ENCODE measurements around the gene MTMR3. TPM values are rescaled to one million over a fixed set of nuclear protein-coding genes. Genes with fewer than 3 reads are reported as not detected.

Gene MTMR3
- total and polyA plus RNA-seq, 4 donors: 5.3 to 65.3 (median 37.2) TPM

DNA sequence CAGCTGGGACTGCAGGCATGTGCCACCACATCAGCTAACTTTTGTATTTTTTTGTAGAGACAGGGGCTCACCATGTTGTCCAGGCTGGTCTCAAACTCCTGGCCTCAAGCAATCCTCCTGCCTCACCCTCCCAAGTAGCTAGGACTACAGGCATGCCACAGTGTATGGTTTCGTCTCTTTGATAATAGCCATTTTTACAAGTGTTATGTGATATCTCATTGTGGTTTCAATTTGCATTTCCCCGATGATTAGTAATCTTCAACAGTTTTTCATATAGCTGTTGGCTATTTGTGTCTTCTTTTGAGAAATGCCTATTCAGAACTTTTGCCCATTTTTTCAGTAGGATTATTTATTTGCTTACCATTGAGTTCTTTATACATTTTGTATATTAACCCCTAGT, 9.0 kb upstream of the MTMR3 start:
- H3K9me3 ChIP-seq (ENCODE audit: control insufficient read depth, low read length): no peaks in the 10 kb centered on the region
- H3K27ac ChIP-seq (ENCODE audit: low read depth in 1 of 2, low read length in 2 of 2): no peak overlapping the region
- H3K4me1 ChIP-seq (ENCODE audit: control insufficient read depth in 1 of 2, insufficient read depth in 2 of 2, low read length in 2 of 2): no peaks in the 10 kb centered on the region
- intact Hi-C loops (cut with DNase I): loop anchor here in 1 of 2 donors (10.0 kb wide), 1 partner anchor 131 kb away; no protein-coding TSS in a partner anchor
- WGBS, 2 donors: 82 to 96% methylated on average over 2 of the region's 2 CpGs
- no peak overlapping the region for H3K4me3 ChIP-seq (ENCODE audit: low read length in 2 of 2)
- H3K27me3 ChIP-seq (ENCODE audit: control insufficient read depth in 1 of 2, insufficient read depth in 2 of 2, low read length in 1 of 2): no peaks in the 10 kb centered on the region
- DNase-seq (no peak), ATAC-seq (ENCODE audit: low FRiP score) (no peak)
- H3K36me3 ChIP-seq (ENCODE audit: control insufficient read depth in 1 of 2, insufficient read depth in 2 of 2, low read length in 1 of 2): no peaks in the 10 kb centered on the region

DNA sequence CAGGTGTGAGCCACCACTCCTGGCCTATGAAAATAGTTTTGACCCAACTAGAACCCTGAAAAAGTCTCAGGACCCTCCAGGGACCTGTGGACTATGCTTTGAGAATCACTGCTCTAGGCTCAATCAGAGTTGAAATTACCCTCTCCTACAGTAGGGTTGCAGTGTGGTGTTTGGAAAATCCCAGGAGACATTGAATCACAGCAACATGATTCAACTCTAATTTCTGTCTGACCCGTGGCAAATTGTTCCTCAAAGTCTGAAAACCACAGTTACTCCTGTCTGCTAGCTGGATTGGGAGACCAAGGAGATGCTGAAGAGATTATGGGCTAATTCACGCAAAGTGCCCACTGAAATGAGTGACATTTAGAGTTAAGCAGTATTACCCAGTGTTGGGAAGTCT, 5.4 kb upstream of the MTMR3 start:
- no peaks in the 10 kb centered on the region for H3K36me3 ChIP-seq (ENCODE audit: control insufficient read depth in 1 of 2, insufficient read depth in 2 of 2, low read length in 1 of 2)
- H3K27me3 ChIP-seq (ENCODE audit: control insufficient read depth in 1 of 2, insufficient read depth in 2 of 2, low read length in 1 of 2): no peaks in the 10 kb centered on the region
- no peaks in the 10 kb centered on the region for H3K4me1 ChIP-seq (ENCODE audit: control insufficient read depth in 1 of 2, insufficient read depth in 2 of 2, low read length in 2 of 2)
- intact Hi-C loops (cut with DNase I): loop anchor here in 1 of 2 donors (10.0 kb wide), 1 partner anchor 127 kb away; no protein-coding TSS in a partner anchor
- H3K4me3 ChIP-seq (ENCODE audit: low read length in 2 of 2): no peak overlapping the region
- H3K27ac ChIP-seq (ENCODE audit: low read depth in 1 of 2, low read length in 2 of 2): no peak overlapping the region
- 52 to 54% methylated on average over 2 of the region's 2 CpGs for WGBS, 2 donors
- ATAC-seq (ENCODE audit: low FRiP score) (no peak), DNase-seq (no peak)
- no peaks in the 10 kb centered on the region for H3K9me3 ChIP-seq (ENCODE audit: control insufficient read depth, low read length)

DNA sequence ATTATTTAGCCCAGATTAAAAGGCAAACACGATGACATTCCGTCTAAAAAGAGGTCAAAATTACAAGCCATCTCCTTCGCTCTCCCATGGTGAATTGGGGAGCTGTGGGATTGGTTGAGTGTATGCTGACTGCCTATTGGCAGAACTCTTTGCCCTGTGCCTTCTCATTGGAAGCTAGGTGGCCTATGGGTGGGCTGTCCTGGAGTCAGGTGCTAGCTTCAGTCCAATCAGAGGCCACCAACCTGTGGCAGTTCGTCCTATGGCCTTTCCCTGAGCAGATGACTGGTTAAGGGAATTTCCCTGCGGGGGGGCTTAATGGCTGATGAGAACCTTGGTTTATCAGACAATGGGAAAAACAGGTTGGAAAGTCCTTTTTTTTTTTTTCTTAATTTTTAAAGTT, 3.2 kb upstream of the MTMR3 start:
- Histone ChIP-seq H3K27me3 (ENCODE audit: control insufficient read depth in 1 of 2, insufficient read depth in 2 of 2, low read length in 1 of 2) (no peaks in the 10 kb centered on the region), H3K27ac (ENCODE audit: low read depth in 1 of 2, low read length in 2 of 2) (no peak overlapping the region), H3K36me3 (ENCODE audit: control insufficient read depth in 1 of 2, insufficient read depth in 2 of 2, low read length in 1 of 2) (no peaks in the 10 kb centered on the region), H3K4me3 (ENCODE audit: low read length in 2 of 2) (no peak overlapping the region), H3K4me1 (ENCODE audit: control insufficient read depth in 1 of 2, insufficient read depth in 2 of 2, low read length in 2 of 2) (no peaks in the 10 kb centered on the region), H3K9me3 (ENCODE audit: control insufficient read depth, low read length) (no peaks in the 10 kb centered on the region)
- DNase-seq: no peak
- 93 to 96% methylated on average over 5 of the region's 5 CpGs for WGBS, 2 donors
- intact Hi-C loops (cut with DNase I): loop anchor here in 1 of 2 donors (10.0 kb wide), 2 partner anchors 95 to 125 kb away; no protein-coding TSS in a partner anchor
- no peak for ATAC-seq (ENCODE audit: low FRiP score)

DNA sequence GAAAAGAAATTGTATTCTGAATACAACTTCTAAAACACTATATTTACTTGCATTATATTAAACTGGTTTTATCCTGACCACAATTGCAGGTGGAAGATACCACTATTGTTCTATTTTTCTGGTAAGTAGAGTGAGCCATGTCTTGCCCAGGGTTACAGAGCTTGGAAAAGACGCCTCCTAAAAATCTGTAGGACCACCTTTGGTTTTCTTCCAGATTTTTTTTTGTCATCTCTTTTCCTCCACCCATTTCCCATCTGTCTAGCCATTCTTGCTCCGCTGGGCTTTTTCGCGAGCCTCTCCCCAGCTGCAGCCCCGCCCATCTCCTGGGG, 294 bp upstream of the MTMR3 start:
- ATAC-seq (ENCODE audit: low FRiP score) (no peak), DNase-seq (no peak)
- WGBS, 2 donors: 1% methylated on average over 5 of the region's 5 CpGs
- Histone ChIP-seq H3K27me3 (ENCODE audit: control insufficient read depth in 1 of 2, insufficient read depth in 2 of 2, low read length in 1 of 2) (no peaks in the 10 kb centered on the region), H3K4me1 (ENCODE audit: control insufficient read depth in 1 of 2, insufficient read depth in 2 of 2, low read length in 2 of 2) (no peaks in the 10 kb centered on the region), H3K4me3 (ENCODE audit: low read length in 2 of 2) (no peak overlapping the region), H3K36me3 (ENCODE audit: control insufficient read depth in 1 of 2, insufficient read depth in 2 of 2, low read length in 1 of 2) (no peaks in the 10 kb centered on the region), H3K9me3 (ENCODE audit: control insufficient read depth, low read length) (no peaks in the 10 kb centered on the region), H3K27ac (ENCODE audit: low read depth in 1 of 2, low read length in 2 of 2) (no peak overlapping the region)
- intact Hi-C loops (cut with DNase I): loop anchor here in 1 of 2 donors (10.0 kb wide), 1 partner anchor 92 kb away; no protein-coding TSS in a partner anchor

DNA sequence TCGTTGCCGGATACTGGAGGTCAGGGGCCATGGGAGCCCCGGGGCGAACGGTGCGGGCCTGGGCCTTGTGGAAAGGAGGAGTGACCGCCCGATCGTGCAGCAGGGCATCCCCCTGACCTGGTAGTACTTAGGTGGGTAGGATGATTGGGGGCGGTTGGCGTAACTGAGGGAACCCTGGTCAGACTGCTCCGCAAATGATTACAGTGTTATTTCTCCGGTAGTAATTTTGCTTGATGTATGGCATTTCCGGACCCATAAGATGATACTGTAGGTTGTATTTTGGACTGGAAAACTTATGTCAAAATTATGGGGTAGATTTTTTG, 762 bp downstream of the MTMR3 start:
- ATAC-seq (ENCODE audit: low FRiP score): peak; percentile 4
- Histone ChIP-seq H3K9me3 (ENCODE audit: control insufficient read depth, low read length) (no peaks in the 10 kb centered on the region), H3K27me3 (ENCODE audit: control insufficient read depth in 1 of 2, insufficient read depth in 2 of 2, low read length in 1 of 2) (no peaks in the 10 kb centered on the region), H3K36me3 (ENCODE audit: control insufficient read depth in 1 of 2, insufficient read depth in 2 of 2, low read length in 1 of 2) (no peaks in the 10 kb centered on the region), H3K4me1 (ENCODE audit: control insufficient read depth in 1 of 2, insufficient read depth in 2 of 2, low read length in 2 of 2) (no peaks in the 10 kb centered on the region), H3K27ac (ENCODE audit: low read depth in 1 of 2, low read length in 2 of 2) (peak overlapping the region in 1 of 2 donors; percentile 31), H3K4me3 (ENCODE audit: low read length in 2 of 2) (peak overlapping the region; percentile 93 to 94)
- intact Hi-C loops (cut with DNase I): loop anchor here in 1 of 2 donors (10.0 kb wide), 1 partner anchor 91 kb away; no protein-coding TSS in a partner anchor
- 1% methylated on average over 13 to 14 of the region's 14 CpGs for WGBS, 2 donors
- no peak for DNase-seq

DNA sequence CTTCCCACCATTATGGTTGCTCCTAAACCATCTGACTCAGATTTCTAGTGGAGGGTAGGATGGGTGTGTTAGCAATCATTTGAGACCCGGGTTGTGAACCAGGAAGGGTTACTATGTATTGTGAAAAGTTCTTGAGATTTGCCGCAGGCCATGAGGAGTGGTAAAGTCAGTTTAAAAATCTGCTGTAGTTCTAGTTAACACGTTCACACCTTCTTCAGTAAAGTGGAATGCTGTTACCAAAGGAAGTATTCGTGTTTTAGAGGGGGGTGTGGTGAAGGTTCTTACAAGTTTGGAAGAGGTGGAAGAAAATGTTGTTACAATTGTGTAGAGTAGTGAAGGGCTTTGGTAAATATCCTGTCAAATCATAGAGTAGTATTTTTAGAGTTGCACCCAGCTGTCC, 2.6 kb downstream of the MTMR3 start:
- ATAC-seq (ENCODE audit: low FRiP score) (no peak), DNase-seq (no peak)
- Histone ChIP-seq H3K9me3 (ENCODE audit: control insufficient read depth, low read length) (no peaks in the 10 kb centered on the region), H3K4me1 (ENCODE audit: control insufficient read depth in 1 of 2, insufficient read depth in 2 of 2, low read length in 2 of 2) (peaks cover 0 to under 1% of the 10 kb centered on the region in 2 donors), H3K4me3 (ENCODE audit: low read length in 2 of 2) (no peak overlapping the region), H3K27ac (ENCODE audit: low read depth in 1 of 2, low read length in 2 of 2) (no peak overlapping the region), H3K36me3 (ENCODE audit: control insufficient read depth in 1 of 2, insufficient read depth in 2 of 2, low read length in 1 of 2) (no peaks in the 10 kb centered on the region), H3K27me3 (ENCODE audit: control insufficient read depth in 1 of 2, insufficient read depth in 2 of 2, low read length in 1 of 2) (no peaks in the 10 kb centered on the region)
- WGBS, 2 donors: 61 to 62% methylated on average over 4 of the region's 4 CpGs
- intact Hi-C loops (cut with DNase I): loop anchor here in 1 of 2 donors (10.0 kb wide), 1 partner anchor 89 kb away; no protein-coding TSS in a partner anchor

DNA sequence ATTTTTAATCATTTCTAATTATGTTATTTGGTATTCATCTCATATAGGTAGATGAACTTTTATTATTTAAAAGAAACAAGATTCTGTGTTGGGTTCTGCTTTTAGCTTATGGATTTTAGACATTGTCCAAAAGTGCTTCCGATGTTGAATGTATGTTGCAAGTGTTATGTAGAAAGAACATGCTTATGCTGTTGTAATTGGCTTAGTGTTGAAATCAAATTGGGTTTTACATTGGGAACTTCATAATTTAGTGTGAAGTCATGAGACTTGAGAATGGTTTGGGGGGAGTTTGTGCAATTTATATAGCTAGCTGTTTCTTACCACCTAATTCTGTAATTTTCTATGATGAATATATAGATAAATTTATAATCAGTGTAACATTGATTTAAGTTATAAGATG, 3.6 kb downstream of the MTMR3 start:
- H3K27me3 ChIP-seq (ENCODE audit: control insufficient read depth in 1 of 2, insufficient read depth in 2 of 2, low read length in 1 of 2): no peaks in the 10 kb centered on the region
- no peak overlapping the region for H3K27ac ChIP-seq (ENCODE audit: low read depth in 1 of 2, low read length in 2 of 2)
- H3K9me3 ChIP-seq (ENCODE audit: control insufficient read depth, low read length): no peaks in the 10 kb centered on the region
- WGBS, 2 donors: 93 to 94% methylated on average over 1 of the region's 1 CpG
- DNase-seq (no peak), ATAC-seq (ENCODE audit: low FRiP score) (no peak)
- H3K4me3 ChIP-seq (ENCODE audit: low read length in 2 of 2): no peak overlapping the region
- peaks cover 0 to 2% of the 10 kb centered on the region in 2 donors for H3K4me1 ChIP-seq (ENCODE audit: control insufficient read depth in 1 of 2, insufficient read depth in 2 of 2, low read length in 2 of 2)
- intact Hi-C loops (cut with DNase I): loop anchor here in 1 of 2 donors (10.0 kb wide), 1 partner anchor 88 kb away; no protein-coding TSS in a partner anchor
- H3K36me3 ChIP-seq (ENCODE audit: control insufficient read depth in 1 of 2, insufficient read depth in 2 of 2, low read length in 1 of 2): no peaks in the 10 kb centered on the region

DNA sequence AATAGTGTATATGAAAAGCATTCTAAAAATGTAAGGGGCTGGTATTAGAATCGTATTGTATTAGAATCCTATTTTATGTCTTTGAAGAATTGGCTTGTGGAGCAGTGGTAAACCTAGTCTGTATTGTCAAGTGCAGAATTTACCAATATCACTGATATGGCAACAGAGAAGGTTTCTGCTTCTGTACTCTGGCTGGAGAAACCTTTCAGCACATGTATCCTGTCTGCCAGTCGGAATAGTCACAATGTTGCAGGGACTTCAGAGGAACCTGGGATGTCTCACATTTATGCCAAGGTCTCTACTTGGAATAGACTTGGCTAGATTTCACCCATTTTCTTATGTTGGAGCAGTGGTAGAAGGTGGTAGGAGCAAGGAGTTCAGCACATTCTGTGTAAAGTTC, 4.4 kb downstream of the MTMR3 start:
- Histone ChIP-seq H3K36me3 (ENCODE audit: control insufficient read depth in 1 of 2, insufficient read depth in 2 of 2, low read length in 1 of 2) (no peaks in the 10 kb centered on the region), H3K9me3 (ENCODE audit: control insufficient read depth, low read length) (no peaks in the 10 kb centered on the region), H3K27ac (ENCODE audit: low read depth in 1 of 2, low read length in 2 of 2) (no peak overlapping the region), H3K4me1 (ENCODE audit: control insufficient read depth in 1 of 2, insufficient read depth in 2 of 2, low read length in 2 of 2) (peaks cover 0 to 2% of the 10 kb centered on the region in 2 donors), H3K4me3 (ENCODE audit: low read length in 2 of 2) (no peak overlapping the region), H3K27me3 (ENCODE audit: control insufficient read depth in 1 of 2, insufficient read depth in 2 of 2, low read length in 1 of 2) (no peaks in the 10 kb centered on the region)
- 31 to 37% methylated on average over 2 of the region's 2 CpGs for WGBS, 2 donors
- intact Hi-C loops (cut with DNase I): loop anchor here in 1 of 2 donors (10.0 kb wide), 1 partner anchor 87 kb away; no protein-coding TSS in a partner anchor
- ATAC-seq (ENCODE audit: low FRiP score) (no peak), DNase-seq (no peak)

DNA sequence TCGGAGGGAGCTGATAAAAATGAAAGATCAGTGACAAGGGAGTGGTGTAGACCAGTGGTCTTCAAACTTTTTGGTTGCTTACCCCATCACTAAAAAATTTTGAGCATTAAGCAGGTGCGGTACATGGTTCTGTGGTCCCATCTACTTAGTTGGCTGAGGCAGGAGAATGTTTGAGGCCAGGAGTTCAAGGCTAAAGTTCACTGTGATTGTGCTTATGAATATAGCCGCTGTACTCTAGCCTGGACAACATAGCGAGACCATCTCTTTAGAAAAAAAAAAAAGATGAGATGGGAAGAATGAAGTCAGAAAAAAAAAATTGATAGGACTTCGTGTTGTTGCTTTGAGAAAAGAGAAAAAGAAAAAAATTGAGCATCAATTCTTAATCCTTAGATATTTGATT, 7.8 kb downstream of the MTMR3 start:
- ATAC-seq (ENCODE audit: low FRiP score) (no peak), DNase-seq (no peak)
- no peaks in the 10 kb centered on the region for H3K27me3 ChIP-seq (ENCODE audit: control insufficient read depth in 1 of 2, insufficient read depth in 2 of 2, low read length in 1 of 2)
- WGBS, 2 donors: 95% methylated on average over 5 of the region's 5 CpGs
- H3K4me1 ChIP-seq (ENCODE audit: control insufficient read depth in 1 of 2, insufficient read depth in 2 of 2, low read length in 2 of 2): peaks cover 0 to 2% of the 10 kb centered on the region in 2 donors
- no peaks in the 10 kb centered on the region for H3K9me3 ChIP-seq (ENCODE audit: control insufficient read depth, low read length)
- no peak overlapping the region for H3K27ac ChIP-seq (ENCODE audit: low read depth in 1 of 2, low read length in 2 of 2)
- no peaks in the 10 kb centered on the region for H3K36me3 ChIP-seq (ENCODE audit: control insufficient read depth in 1 of 2, insufficient read depth in 2 of 2, low read length in 1 of 2)
- intact Hi-C loops (cut with DNase I): no loop called here
- no peak overlapping the region for H3K4me3 ChIP-seq (ENCODE audit: low read length in 2 of 2)

All from aorta (tissue), 5 donors.